ENCODE results near the gene CEP57. TPM values are rescaled to one million over a fixed set of nuclear protein-coding genes. Genes with fewer than 3 reads are reported as not detected.

CEP57 gene
- total and polyA plus RNA-seq, 2 of the 13 experiments (the other 11 are each of a cell fraction or from before 2014, with no cell fraction given), result 34.3 to 59.4 TPM

DNA sequence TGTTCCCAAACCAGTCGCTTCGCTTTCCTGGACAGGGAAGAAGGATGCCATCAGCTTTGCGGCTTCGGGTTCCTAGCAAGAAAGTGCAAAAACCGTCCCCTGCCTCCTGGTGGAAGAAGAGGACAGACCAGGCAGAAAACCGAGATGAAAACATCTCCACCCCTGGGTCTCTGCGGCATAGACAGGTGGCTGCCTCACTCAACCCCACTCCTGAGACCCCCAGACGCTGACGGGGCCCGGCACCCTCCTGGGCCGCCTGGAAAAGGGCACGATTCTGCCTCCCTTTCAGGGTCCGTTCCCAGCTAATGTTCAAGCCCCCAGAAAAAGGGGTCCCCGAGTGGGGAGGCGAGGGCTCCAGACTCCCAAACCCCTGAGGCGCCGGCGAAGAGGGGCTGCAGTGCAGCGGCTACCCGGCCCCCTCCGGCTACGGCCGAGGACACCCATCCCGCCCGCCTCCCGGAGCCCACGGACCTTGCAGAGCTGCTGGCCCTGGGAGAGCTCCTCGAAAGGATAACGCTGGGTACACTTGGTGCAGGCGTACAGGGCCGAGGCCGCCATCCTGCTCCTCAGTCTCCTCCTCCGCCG, 1.3 kb upstream of the CEP57 start (continued):
- TF ChIP-seq KLF6 (CRISPR knock-in tag; IDR thresholded peaks at IDR 0.05), result no peak
- TF ChIP-seq ZNF34 (CRISPR knock-in tag; IDR thresholded peaks at IDR 0.05; ENCODE audit: borderline replicate concordance), result 0 out of 2 replicates have a peak, but pooled peaks have one; percentile 63
- TF ChIP-seq ZZZ3 (CRISPR knock-in tag; IDR thresholded peaks at IDR 0.05; ENCODE audit: borderline replicate concordance), result no peak
- TF ChIP-seq, protein P1, sequence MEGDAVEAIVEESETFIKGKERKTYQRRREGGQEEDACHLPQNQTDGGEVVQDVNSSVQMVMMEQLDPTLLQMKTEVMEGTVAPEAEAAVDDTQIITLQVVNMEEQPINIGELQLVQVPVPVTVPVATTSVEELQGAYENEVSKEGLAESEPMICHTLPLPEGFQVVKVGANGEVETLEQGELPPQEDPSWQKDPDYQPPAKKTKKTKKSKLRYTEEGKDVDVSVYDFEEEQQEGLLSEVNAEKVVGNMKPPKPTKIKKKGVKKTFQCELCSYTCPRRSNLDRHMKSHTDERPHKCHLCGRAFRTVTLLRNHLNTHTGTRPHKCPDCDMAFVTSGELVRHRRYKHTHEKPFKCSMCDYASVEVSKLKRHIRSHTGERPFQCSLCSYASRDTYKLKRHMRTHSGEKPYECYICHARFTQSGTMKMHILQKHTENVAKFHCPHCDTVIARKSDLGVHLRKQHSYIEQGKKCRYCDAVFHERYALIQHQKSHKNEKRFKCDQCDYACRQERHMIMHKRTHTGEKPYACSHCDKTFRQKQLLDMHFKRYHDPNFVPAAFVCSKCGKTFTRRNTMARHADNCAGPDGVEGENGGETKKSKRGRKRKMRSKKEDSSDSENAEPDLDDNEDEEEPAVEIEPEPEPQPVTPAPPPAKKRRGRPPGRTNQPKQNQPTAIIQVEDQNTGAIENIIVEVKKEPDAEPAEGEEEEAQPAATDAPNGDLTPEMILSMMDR (CRISPR knock-in tag; IDR thresholded peaks at IDR 0.05), result peak; percentile 30; the same call in 1 of the 2 replicates
- TF ChIP-seq MAF1 (CRISPR knock-in tag; IDR thresholded peaks at IDR 0.05; ENCODE audit: borderline replicate concordance), result no peak
- TF ChIP-seq ZNF337 (CRISPR knock-in tag; IDR thresholded peaks at IDR 0.05; ENCODE audit: borderline replicate concordance, low read depth), result no peak
- no peak for TF ChIP-seq KDM2A (CRISPR knock-in tag; IDR thresholded peaks at IDR 0.05; ENCODE audit: borderline replicate concordance, low read depth)
- 0 out of 2 replicates have a peak, but pooled peaks have one; percentile 16 for TF ChIP-seq MEF2D (CRISPR knock-in tag; IDR thresholded peaks at IDR 0.05)
- TF ChIP-seq ZNF775 (CRISPR knock-in tag; IDR thresholded peaks at IDR 0.05; ENCODE audit: borderline replicate concordance), result no peak
- TF ChIP-seq, protein P2, sequence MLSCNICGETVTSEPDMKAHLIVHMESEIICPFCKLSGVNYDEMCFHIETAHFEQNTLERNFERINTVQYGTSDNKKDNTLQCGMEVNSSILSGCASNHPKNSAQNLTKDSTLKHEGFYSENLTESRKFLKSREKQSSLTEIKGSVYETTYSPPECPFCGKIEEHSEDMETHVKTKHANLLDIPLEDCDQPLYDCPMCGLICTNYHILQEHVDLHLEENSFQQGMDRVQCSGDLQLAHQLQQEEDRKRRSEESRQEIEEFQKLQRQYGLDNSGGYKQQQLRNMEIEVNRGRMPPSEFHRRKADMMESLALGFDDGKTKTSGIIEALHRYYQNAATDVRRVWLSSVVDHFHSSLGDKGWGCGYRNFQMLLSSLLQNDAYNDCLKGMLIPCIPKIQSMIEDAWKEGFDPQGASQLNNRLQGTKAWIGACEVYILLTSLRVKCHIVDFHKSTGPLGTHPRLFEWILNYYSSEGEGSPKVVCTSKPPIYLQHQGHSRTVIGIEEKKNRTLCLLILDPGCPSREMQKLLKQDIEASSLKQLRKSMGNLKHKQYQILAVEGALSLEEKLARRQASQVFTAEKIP (CRISPR knock-in tag; IDR thresholded peaks at IDR 0.05; ENCODE audit: borderline replicate concordance), result no peak
- no peak for TF ChIP-seq ZNF674 (CRISPR knock-in tag; IDR thresholded peaks at IDR 0.05; ENCODE audit: low read depth)
- peak; percentile 34; the same call in 1 of the 2 replicates for TF ChIP-seq ZSCAN20 (CRISPR knock-in tag; IDR thresholded peaks at IDR 0.05; ENCODE audit: borderline replicate concordance)
- TF ChIP-seq ZFP37 (CRISPR knock-in tag; IDR thresholded peaks at IDR 0.05; ENCODE audit: borderline replicate concordance), result no peak
- no peak for TF ChIP-seq ZNF407 (CRISPR knock-in tag; IDR thresholded peaks at IDR 0.05; ENCODE audit: not compliant biosample characterization)
- TF ChIP-seq SNAPC2 (CRISPR knock-in tag; IDR thresholded peaks at IDR 0.05), result no peak
- TF ChIP-seq KDM6A (CRISPR knock-in tag; IDR thresholded peaks at IDR 0.05; ENCODE audit: low read depth), result no peak
- no peak for TF ChIP-seq ZNF10 (CRISPR knock-in tag; IDR thresholded peaks at IDR 0.05; ENCODE audit: borderline replicate concordance, low read depth)
